Fibroblast of peridontal ligament (primary cell): ENCODE data around the gene C17orf107.

ENCODE experiments used
- DNase-seq: peaks from one replicate; pipeline ENCODE4 v3.0.0-alpha.2; 2010; ENCODE audit errors: extremely low read depth

C17orf107 gene

GRCh38 chr17:4934173-4934979 lies 35.0 kb downstream of the C17orf107 start:
- DNase-seq, result peak; percentile 38

GRCh38 chr17:4935650-4936049 lies 36.3 kb downstream of the C17orf107 start:
- no peak for DNase-seq

- DNase-seq, result no peak
Observed at GRCh38 chr17:4936436-4936835, 37.1 kb downstream of the C17orf107 start.

GRCh38 chr17:4937553-4937952 lies 38.2 kb downstream of the C17orf107 start:
- DNase-seq, result no peak

GRCh38 chr17:4938069-4938491 lies 38.7 kb downstream of the C17orf107 start:
- DNase-seq, result no peak

- no peak for DNase-seq
Observed at GRCh38 chr17:4938688-4939545, 39.6 kb downstream of the C17orf107 start.

GRCh38 chr17:4939546-4939795 lies 40.1 kb downstream of the C17orf107 start:
- DNase-seq, result peak; percentile 13

- DNase-seq, result peak; percentile 100
Observed at GRCh38 chr17:4939796-4940554, 40.6 kb downstream of the C17orf107 start, which contains the start of the genes RNF167 and SLC25A11. TSS of gene RNF167 (plus strand) at chr17:4940268. CDS start at chr17:4940910, 642 bp downstream. TSS of gene SLC25A11 (minus strand) at chr17:4940046. CDS start at chr17:4939910, 136 bp downstream.

- no peak for DNase-seq
Observed at GRCh38 chr17:4940555-4941318, 41.4 kb downstream of the C17orf107 start.

GRCh38 chr17:4941319-4941610 lies 41.9 kb downstream of the C17orf107 start:
- DNase-seq, result no peak

- DNase-seq, result no peak
Observed at GRCh38 chr17:4942760-4943508, 43.6 kb downstream of the C17orf107 start.

GRCh38 chr17:4944163-4944553 lies 44.8 kb downstream of the C17orf107 start:
- DNase-seq, result no peak

- DNase-seq, result no peak
Observed at GRCh38 chr17:4944554-4945175, 45.3 kb downstream of the C17orf107 start.

- DNase-seq, result peak; percentile 88
Observed at GRCh38 chr17:4945176-4945943, 46.0 kb downstream of the C17orf107 start.

- DNase-seq, result no peak
Observed at GRCh38 chr17:4945944-4946280, 46.6 kb downstream of the C17orf107 start.

GRCh38 chr17:4946312-4946976 lies 47.1 kb downstream of the C17orf107 start:
- no peak for DNase-seq

- DNase-seq, result no peak
Observed at GRCh38 chr17:4947010-4947410, 47.7 kb downstream of the C17orf107 start.

- DNase-seq, result peak; percentile 38
Observed at GRCh38 chr17:4947411-4948165, 48.3 kb downstream of the C17orf107 start.
